ENCODE data around the gene TBCCD1. TPM values are rescaled to one million over a fixed set of nuclear protein-coding genes. Genes with fewer than 3 reads are reported as not detected.
"Not testable (repeated sequence)": the region's sequence is repeated elsewhere in the genome, so short reads cannot be mapped to it uniquely, and the experiment has no call there.

Gene TBCCD1
- total RNA-seq, 1 donor from 2014 or later, result 13.1 TPM

DNA sequence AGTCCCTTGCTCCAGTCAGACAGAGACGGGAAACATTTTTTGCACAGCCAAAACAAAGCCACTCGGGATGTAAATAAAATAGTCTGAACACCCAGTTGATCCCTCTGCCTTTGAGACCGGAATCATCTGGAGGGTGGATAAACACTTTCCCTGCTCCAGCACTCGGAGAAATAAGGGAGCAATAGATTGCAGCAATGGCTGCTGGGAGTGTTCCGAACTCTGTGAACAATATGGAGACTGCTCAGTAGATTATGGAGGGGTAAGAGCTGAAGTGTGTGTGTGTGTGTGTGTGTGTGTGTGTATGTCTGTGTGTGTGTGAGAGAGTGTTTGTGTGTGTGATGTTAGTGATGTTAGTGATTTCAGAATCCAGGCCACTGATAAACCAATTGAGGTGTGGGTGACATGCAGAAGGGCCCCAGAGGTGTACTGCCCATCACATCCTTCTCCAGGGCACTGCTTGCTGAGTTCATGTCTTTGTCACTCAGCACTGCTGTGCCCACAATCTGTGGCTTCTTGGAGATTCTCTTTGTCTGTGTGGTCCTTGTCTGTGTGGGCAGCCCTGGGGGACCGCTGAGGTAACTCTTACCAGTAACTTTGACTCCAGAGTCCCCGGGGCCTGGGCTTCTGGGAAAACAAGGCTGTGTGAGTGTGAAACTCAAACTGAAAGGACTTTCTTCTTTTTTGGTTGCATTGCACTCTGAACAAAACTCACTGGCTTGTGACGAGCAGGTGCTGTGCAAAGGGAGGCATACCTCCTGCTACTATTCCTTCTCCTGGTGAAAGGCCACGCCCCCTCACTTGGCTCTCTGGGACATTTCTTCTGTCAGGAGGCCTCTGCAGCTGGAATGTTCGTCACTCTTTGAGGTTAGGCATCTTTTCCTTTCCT is 45.9 kb downstream of the TBCCD1 start:
- DNase-seq (ENCODE audit: low spot score), result no peak

DNA sequence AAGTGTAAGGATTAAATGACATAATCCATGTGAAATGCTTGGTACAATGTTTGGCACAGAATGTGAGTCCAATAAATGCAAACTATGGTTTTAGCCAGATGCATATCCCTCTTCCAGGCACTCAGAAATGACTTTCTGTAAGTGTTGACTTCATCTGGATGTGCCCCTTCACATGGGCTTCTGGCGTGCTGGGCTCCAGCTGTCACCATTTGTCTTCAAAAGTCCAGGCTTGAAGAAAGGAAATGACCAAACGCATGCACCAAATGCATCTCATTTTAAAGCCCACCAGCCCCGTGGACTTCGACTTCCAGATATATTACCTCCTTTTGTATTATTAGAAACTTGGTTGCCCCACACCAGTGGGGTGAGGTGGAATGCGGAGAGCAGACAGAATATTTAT is 46.7 kb downstream of the TBCCD1 start:
- no peak for DNase-seq (ENCODE audit: low spot score)

DNA sequence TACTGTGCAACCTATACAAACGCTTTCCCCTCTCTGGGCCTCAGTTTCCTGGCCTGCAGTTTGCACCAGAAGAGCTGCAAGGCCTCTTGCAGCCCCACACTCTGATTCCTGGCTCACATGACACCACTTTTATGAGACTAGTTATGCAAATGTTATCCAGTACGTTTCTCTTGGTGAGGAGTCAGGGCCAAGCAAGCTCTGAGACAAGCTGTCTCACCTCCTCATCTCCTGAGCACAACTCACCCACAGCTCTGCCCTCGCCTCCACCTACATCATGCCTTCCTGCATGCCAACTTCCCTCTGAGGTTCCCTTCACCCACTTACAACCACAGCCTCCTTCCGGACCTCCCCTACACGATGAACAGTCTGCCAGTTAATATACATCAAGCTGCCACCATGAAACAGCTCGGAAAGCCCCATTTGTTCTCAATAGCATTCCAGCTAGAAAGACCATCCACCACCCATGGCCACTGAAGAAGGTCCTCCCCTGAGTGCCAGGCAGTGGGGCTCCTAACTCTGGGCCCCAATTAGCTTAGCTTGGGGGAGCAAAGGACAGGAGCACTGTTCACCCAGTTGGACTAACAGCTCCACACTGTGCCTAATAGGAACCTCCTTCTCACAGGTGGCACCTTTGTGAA is 48.0 kb downstream of the TBCCD1 start:
- no peak for DNase-seq (ENCODE audit: low spot score)

DNA sequence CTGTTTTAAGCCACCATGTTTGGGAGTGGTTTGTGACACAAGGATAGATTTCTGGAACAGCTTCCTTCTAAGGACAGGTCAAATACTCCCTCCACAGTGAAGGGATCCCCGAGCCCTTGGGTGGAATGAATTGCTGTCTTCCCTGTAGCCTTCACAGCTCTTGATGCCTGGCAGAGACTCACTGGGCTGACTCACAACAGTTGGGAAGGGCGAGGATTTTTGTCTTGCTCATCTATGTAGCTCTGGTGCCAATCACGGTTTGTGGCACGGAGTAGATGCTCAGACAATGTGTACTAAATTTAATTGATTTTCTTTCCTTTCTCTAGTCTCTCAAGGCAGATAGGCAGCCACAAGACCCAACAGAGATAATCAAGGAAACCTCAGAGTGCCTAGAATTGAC is 49.9 kb downstream of the TBCCD1 start:
- DNase-seq (ENCODE audit: low spot score), result no peak

DNA sequence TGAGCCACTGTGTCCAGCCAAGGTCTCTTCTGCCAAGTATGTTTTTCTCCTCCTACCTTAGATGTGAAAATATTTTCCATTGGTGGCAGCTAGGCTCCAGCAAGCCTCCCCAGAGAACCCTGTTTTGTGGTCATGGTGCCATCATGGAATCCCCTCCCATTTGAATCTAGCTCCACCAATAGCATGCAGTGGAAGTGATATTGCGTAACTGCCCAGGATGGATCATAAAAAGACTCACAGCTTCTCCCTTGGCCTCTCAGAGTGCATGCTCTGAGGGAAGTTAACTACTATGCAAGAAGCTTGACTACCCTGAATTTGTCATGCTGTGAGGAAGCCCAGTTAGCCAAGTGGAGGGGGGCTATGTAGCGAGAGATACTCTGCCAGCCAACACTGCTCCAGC is 50.5 kb downstream of the TBCCD1 start:
- no peak for DNase-seq (ENCODE audit: low spot score)

DNA sequence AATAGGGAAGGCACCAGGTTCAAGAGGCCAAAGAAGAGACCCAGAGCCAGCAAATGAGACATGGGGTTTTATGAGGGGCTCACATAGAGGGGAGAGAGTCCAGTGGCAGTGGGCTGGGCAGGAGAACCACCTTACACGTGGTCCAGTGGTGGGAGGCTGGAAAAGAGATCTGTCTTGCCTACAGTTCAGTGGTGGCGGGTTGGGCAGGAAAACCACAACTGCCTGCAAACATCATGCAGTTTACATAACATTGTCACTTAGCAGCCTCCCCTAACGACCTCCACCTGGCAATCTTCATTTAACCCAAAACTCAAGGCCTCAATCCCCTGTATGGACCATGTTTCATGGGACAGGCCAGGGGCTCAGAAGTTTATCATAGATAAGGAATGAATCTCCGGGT is 52.0 kb downstream of the TBCCD1 start:
- DNase-seq (ENCODE audit: low spot score), result no peak

DNA sequence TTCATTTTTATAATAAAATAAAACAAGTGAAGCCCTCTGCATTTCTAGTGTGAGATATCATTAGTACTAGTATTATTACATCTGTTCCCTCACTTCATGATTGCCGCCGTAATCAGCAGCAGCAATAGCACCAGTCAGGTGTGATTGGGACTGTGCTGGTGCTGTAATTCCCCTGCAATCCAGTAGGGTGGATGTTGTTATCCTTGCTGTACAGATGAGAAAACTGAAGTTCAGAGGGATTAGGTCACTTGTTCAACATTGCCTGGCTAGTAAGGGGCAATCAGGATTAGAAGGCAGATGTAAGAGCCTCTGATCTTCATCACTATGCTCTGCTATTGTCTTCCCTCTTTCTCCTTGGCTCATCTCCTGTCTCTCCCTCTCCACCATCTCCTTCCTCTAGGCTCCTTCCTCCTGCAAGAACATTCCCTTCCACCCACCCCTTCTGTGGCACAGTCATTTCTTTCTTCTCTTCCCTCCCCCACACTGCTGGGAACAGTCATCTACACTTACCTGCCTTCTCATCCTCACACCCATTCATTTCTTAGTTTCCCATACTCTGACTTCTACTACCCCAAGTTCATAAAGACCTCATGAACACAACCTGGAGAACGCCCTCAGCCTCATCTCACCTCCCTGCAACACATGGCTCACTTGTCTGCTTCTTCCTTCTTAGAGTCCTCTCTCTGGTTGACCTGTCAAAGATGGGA is 52.7 kb downstream of the TBCCD1 start:
- no peak for DNase-seq (ENCODE audit: low spot score)

DNA sequence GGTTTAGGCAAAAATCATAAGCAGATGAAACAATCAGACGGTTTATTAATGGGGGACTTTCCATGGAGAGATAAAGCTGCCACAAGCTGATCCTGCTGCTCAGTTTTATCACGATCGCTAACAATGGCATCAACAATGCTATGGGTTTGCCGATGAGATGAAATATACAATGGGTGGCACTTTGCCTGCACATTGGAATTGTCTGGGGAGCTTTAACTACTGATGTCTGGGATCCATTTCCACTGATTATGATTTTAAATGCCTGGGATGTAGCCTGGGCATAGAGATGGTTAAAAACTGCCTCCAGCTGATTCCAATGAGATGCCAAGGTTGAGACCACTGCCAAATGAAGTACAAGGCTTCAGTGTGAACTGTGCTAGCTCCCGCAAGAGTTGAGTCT is 53.8 kb downstream of the TBCCD1 start:
- DNase-seq (ENCODE audit: low spot score), result no peak

DNA sequence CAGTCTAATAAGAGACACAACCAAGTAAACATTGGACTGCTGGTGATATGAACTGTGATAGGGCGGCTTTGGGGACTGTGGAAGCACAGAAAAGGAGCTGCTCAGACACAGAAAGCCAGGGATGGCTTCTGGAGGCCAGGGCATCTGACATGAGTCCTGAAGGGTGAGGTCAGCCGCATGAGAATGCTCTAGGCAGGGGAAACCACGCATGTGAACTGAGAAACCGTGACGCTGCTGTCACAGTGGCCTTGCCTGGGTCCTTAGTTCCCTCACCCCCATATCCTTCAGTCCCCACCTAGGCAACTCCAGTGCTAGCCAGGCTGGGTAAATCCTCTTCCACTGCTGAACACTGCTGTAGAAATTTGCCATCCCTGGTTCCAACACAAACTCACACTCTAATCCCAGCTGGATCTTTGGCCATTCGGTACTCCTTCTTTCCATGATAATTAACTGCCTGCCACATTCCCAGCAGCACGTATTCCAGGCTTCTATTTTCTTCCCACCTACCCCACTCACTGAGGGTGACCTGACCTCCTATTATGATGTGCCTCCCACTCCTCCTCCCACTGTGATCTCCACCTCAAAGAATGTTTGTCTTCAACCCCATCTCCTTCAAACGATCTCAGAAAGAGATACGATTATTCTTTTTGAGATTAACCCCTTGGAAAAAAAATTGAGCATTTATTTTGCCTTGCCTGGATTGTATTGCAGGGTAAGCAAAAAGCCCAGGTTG is 54.4 kb downstream of the TBCCD1 start:
- no peak for DNase-seq (ENCODE audit: low spot score)

DNA sequence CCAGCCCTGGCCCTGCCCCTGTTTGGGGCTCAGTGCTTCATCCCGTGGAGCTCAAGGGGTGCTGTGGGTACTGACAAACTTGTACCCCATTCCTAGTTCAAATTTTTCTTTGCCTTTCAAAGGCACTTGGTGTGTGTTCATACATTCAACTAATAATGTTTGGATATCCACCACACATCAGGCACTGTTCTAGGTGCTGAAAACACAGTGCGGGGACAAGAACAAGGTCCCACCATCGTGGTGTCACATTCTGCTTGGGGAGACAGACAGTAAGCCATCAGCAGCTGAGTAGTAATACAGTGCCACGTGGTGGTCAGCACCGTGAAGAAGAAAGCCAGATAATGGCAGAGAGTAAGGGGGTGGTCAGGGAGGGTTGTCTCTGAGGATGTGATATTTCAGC is 55.4 kb downstream of the TBCCD1 start:
- DNase-seq (ENCODE audit: low spot score), result no peak

DNA sequence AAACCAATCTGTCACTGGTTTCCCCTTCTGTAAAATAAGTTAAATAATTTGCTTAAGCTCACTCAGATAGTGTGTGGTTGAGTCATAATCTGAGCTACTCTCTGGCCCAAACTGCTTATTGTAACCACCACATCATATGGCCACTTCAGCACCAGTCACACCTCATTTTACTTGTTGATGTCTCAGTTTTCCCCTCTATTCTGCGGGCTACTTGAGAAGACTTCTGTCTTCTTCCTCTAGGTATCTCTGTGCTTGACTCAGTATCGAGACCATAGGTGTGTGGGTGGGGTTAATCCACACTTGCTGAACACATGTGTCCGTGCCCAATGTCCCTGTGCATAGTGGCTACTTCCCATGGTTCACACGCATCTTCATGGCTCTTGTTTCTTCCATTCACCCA is 55.9 kb downstream of the TBCCD1 start:
- no peak for DNase-seq (ENCODE audit: low spot score)

DNA sequence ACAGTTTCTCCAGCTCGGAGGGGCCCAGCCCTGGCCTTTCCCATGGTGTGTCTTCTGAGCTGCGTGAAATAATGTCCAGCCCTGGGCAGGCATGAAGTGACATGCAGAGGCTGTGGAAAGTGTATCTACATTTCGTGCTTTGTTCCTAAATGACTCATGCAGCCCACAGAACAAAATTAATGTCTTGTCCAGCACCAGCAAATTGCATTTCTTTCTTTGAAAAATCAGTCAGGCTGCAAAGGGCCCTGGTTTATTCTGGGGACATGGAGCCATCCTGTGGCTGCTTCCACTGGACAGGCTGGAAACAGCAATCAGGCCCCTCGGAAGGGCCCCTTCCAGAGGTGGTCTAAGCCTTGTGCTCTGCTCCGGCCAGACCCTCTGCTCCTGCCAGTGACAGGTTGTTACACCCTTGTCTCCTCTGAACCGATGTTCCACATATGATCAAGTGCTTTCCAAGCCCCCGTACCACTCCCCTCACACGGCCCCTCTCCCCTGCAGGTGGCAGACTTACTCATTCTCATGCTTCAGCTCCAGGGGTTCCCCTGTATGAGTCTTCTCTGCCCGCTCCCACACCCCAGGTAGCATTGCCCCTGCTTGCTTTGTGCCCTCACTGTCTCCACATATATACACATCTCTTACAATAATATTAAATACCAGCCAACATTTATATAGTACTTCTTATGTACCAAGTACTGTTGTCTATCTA is 56.6 kb downstream of the TBCCD1 start:
- DNase-seq (ENCODE audit: low spot score), result no peak

DNA sequence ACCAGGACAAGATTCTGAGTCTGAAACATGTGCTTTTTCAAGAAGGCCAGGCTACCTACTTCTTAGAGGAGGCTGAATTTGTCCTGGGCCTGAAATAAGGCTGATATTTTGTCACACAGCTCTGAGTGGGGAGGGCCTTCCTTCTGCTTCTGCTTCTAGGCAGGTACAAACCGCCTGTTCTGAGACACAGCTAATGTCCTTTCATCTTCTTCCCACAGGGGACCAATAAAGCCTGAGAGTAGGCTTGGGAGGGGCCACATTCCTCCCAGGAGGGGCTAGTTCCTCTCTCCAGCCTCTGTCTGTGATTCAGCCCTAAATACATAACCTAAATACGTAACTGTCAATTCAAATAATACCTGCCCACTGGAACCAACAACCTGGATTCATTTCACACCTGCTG is 57.7 kb downstream of the TBCCD1 start:
- no peak for DNase-seq (ENCODE audit: low spot score)

DNA sequence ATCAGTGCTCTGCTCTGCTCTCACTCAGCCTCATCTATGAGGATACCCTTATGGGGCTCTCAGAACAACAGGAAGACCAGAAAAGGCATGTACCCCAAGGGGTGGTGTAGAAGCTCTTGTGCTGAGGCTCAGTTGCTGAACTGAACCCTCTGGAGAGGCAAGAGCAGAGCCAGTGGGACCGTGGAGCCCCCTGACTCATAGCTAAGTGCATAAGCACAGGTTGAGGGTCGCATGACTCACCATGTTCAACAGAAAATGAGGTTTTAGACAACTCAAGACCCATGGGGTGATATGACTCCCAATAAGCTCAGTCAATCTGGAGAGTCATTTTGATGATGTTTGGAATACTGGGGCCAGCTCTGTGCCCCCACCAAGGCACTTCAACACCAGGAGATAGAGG is 60.3 kb downstream of the TBCCD1 start:
- no peak for DNase-seq (ENCODE audit: low spot score)

DNA sequence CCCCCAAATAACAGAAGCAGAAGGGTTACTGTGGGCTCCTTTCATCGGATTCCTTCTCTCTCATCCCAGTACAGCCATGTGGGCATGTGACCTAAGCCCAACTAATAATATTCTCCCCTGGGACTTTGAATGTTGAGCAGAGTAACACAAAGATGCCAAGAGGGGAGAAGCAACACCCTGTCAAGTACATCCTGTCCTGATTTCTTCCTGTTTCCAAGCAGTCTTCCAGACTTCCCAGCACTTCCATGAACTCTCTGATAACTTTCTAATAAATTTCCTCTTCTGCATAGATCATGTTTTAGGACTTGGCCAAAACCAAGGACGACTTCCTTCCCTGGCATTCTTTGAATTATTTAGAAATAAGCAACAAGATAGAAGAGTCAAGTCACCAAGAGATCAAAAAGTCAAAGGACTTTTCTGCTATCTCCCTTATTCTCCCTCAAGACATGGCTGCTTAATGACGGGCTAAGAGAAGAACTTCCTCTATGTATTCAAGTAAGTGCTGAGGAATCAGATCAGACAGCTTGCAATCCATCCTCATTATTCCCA is 60.9 kb downstream of the TBCCD1 start:
- DNase-seq (ENCODE audit: low spot score), result no peak

DNA sequence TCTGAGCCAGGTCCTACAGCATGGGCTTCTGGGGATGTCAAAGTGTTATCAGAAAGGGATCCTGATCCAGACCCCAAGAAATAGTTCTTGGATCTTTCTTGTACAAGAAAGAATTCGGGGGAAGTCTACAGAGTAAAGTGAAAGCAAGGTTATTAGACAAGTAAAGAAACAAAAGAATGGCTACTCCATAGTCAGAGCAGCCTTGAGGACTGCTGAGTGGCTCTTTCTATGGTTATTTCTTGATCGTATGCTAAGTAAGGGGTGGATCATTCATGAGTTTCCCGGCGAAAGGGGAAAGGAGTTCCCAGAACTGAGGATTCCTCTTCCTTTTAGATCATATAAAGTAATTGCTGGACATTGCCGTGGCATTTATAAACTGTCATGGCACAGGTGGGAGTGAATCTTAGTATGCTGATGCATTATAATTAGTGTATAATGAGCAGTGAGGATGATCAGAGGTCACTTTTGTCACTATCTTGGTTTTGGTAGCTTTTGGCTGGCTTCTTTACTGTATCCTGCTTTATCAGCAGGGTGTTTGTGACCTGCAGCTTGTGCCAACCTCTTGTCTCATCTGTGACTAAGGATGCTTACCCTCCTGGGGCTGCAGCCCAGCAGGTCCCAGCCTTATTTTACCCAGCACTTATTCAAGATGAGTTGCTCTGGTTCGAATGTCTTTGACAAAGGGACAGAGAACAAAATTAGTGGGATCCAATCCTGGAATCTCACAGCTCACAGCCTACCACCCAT is 64.0 kb downstream of the TBCCD1 start:
- DNase-seq (ENCODE audit: low spot score), result no peak

DNA sequence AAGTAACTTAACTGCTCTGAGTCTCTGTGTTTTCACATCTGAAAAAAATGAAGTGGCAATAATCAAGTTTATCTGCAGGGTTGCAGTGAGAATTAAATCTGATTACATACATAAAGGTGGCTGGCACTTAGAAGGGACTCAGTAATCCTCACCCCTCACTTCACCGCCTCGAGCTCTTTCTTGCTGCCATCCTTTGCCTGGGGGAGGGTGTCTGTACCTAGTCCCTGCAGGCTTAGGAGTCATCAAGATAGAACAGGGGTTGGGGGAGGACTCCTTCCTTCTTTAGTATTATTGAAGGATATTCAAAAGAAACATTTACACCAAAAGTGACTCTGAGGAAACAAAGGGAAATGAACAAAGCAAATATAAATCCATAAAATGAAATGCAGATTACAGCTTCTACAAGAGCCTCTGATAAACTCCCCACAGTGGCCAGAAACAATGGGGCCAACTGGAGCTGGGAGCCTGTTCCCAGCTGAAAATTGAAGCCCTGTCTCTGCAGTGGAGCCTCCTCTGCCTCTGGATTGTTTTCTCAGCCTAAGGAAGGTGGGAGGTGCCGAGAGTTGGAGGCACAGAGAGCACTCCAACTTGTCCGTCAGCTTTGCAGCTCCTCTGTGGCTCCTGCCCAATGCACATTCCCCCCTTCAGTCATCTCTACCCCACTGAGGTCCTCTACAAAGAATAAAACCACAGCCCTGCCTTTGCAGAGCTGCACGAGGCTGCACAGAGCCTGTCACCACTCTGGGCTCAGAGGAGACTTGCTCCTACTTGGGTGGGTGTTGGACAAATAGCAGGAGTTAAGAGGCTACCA is 64.8 kb downstream of the TBCCD1 start:
- no peak for DNase-seq (ENCODE audit: low spot score)

DNA sequence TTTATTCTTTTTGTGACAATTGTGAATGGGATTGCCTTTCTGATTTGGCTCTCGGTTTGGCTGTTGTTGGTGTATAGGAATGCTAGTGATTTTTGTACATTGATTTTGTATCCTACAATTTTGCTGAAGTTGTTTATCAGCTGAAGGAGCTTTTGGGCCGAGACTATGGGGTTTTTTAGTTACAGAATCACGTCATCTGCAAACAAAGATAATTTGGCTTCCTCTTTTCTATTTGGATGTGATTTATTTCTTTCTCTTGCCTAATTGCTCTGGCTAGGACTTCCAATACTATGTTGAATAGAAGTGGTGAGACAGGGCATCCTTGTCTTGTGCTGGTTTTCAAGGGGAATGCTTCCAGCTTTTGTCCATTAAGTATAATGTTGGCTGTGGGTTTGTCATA is 67.2 kb downstream of the TBCCD1 start:
- not testable (repeated sequence) for DNase-seq (ENCODE audit: low spot score)

DNA sequence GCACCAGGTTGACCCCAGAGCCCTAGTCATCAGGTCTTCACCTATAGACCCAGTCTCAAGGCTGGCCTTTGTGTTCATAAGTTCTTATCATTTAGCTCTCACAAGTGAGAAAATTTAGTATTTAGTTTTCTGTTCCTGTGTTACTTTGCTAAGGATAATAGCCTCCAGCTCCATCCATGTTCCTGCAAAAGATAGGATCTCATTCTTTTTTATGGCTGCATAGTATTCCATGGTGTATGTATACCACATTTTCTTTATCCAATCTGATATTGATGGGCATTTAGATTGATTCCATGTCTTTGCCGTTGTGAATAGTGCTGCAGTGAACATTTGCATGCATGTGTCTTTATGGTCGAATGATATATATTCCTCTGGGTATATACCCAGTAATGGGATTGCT is 69.1 kb downstream of the TBCCD1 start:
- DNase-seq (ENCODE audit: low spot score), result not testable (repeated sequence)
